ENCODE measurements around the gene CFC1.
"Not testable (repeated sequence)": the region's sequence is repeated elsewhere in the genome, so short reads cannot be mapped to it uniquely, and the experiment has no call there.

GRCh38 chr2:130590170-130590841 lies 9.1 kb downstream of the CFC1 start:
- TF ChIP-seq, protein P1, sequence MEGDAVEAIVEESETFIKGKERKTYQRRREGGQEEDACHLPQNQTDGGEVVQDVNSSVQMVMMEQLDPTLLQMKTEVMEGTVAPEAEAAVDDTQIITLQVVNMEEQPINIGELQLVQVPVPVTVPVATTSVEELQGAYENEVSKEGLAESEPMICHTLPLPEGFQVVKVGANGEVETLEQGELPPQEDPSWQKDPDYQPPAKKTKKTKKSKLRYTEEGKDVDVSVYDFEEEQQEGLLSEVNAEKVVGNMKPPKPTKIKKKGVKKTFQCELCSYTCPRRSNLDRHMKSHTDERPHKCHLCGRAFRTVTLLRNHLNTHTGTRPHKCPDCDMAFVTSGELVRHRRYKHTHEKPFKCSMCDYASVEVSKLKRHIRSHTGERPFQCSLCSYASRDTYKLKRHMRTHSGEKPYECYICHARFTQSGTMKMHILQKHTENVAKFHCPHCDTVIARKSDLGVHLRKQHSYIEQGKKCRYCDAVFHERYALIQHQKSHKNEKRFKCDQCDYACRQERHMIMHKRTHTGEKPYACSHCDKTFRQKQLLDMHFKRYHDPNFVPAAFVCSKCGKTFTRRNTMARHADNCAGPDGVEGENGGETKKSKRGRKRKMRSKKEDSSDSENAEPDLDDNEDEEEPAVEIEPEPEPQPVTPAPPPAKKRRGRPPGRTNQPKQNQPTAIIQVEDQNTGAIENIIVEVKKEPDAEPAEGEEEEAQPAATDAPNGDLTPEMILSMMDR (IDR thresholded peaks at IDR 0.05) = not testable (repeated sequence)
- not testable (repeated sequence) for TF ChIP-seq TCF7L2 (IDR thresholded peaks at IDR 0.05; ENCODE audit: low read depth, low read length); SIN3A (IDR thresholded peaks at IDR 0.05; ENCODE audit: borderline replicate concordance, insufficient read depth, low read depth, low read length); POLR2AphosphoS5 (IDR thresholded peaks at IDR 0.05; ENCODE audit: low read depth, low read length)
- TF ChIP-seq, protein P2, sequence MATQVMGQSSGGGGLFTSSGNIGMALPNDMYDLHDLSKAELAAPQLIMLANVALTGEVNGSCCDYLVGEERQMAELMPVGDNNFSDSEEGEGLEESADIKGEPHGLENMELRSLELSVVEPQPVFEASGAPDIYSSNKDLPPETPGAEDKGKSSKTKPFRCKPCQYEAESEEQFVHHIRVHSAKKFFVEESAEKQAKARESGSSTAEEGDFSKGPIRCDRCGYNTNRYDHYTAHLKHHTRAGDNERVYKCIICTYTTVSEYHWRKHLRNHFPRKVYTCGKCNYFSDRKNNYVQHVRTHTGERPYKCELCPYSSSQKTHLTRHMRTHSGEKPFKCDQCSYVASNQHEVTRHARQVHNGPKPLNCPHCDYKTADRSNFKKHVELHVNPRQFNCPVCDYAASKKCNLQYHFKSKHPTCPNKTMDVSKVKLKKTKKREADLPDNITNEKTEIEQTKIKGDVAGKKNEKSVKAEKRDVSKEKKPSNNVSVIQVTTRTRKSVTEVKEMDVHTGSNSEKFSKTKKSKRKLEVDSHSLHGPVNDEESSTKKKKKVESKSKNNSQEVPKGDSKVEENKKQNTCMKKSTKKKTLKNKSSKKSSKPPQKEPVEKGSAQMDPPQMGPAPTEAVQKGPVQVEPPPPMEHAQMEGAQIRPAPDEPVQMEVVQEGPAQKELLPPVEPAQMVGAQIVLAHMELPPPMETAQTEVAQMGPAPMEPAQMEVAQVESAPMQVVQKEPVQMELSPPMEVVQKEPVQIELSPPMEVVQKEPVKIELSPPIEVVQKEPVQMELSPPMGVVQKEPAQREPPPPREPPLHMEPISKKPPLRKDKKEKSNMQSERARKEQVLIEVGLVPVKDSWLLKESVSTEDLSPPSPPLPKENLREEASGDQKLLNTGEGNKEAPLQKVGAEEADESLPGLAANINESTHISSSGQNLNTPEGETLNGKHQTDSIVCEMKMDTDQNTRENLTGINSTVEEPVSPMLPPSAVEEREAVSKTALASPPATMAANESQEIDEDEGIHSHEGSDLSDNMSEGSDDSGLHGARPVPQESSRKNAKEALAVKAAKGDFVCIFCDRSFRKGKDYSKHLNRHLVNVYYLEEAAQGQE (IDR thresholded peaks at IDR 0.05; ENCODE audit: insufficient read depth in 1 of 2, low read depth in 2 of 2, low read length in 1 of 2) = not testable (repeated sequence)

Measured in Panc1 (cell line).